GM23248 (cell line): ENCODE results near the gene GATD1. TPM values are rescaled to one million over a fixed set of nuclear protein-coding genes. Genes with fewer than 3 reads are reported as not detected.
A peak's percentile ranks its signal among the peaks of the same experiment; 100 is the strongest.

Source experiments
- DNase-seq: peaks from one replicate; pipeline ENCODE4 v3.0.0-alpha.2; 2015
- H2AFZ ChIP-seq: fragments of 200-600 bp; sonication (generic); 2 replicates; pipeline ENCODE4 v1.6.1; 2016; ENCODE audit warnings: antibody characterized with exemption
- H3F3A ChIP-seq: fragments of 200-600 bp; sonication (generic); 2 replicates; pipeline ENCODE4 v1.6.1; 2016; ENCODE audit warnings: mild to moderate bottlenecking, antibody characterized with exemption, mixed run types; ENCODE audit not compliant: insufficient read depth
- H3K27ac ChIP-seq: fragments of 200-600 bp; sonication (generic); 2 replicates; pipeline ENCODE4 v1.5.1; 2016; ENCODE audit warnings: mild to moderate bottlenecking
- H3K27me3 ChIP-seq: fragments of 200-600 bp; sonication (generic); replicated peaks from 2 replicates; pipeline ENCODE4 v1.6.1; 2016; ENCODE audit warnings: mild to moderate bottlenecking; ENCODE audit not compliant: insufficient read depth
- H3K36me3 ChIP-seq: fragments of 200-600 bp; sonication (generic); 2 replicates; pipeline ENCODE4 v1.6.1; 2016; ENCODE audit warnings: low read depth, mild to moderate bottlenecking
- H3K4me1 ChIP-seq: fragments of 200-600 bp; sonication (generic); 2 replicates; pipeline ENCODE4 v1.6.1; 2016; ENCODE audit warnings: mild to moderate bottlenecking; ENCODE audit not compliant: insufficient read depth
- H3K4me2 ChIP-seq: fragments of 200-600 bp; sonication (generic); one replicate; pipeline ENCODE4 v1.6.1; 2016; ENCODE audit warnings: mild to moderate bottlenecking; ENCODE audit not compliant: unreplicated experiment
- H3K4me3 ChIP-seq: fragments of 200-600 bp; sonication (generic); 2 replicates; pipeline ENCODE4 v1.5.1; 2016; ENCODE audit warnings: mild to moderate bottlenecking
- H3K79me2 ChIP-seq: fragments of 200-600 bp; sonication (generic); 2 replicates; pipeline ENCODE4 v1.6.1; 2016; ENCODE audit warnings: mild to moderate bottlenecking; ENCODE audit not compliant: insufficient read depth
- H3K9ac ChIP-seq: fragments of 200-600 bp; sonication (generic); 2 replicates; pipeline ENCODE4 v1.6.1; 2016; ENCODE audit warnings: mild to moderate bottlenecking
- H3K9me2 ChIP-seq: fragments of 200-600 bp; sonication (generic); 2 replicates; pipeline ENCODE4 v1.6.1; 2016; ENCODE audit warnings: mixed run types, mild to moderate bottlenecking, moderate library complexity; ENCODE audit not compliant: insufficient read depth
- H3K9me3 ChIP-seq: fragments of 200-600 bp; sonication (generic); one replicate; pipeline ENCODE4 v1.6.1; 2017; ENCODE audit warnings: low read depth
- H4K20me1 ChIP-seq: fragments of 200-600 bp; sonication (generic); 2 replicates; pipeline ENCODE4 v1.6.0; 2016; ENCODE audit not compliant: insufficient read depth
- EZH2 ChIP-seq: fragments of 200-600 bp; sonication (generic); IDR thresholded peaks from 2 replicates; pipeline ENCODE4 v1.6.1; 2018; ENCODE audit warnings: antibody characterized with exemption, mild to moderate bottlenecking; ENCODE audit not compliant: insufficient read depth, poor library complexity, severe bottlenecking
- EZH2phosphoT487 ChIP-seq: fragments of 200-600 bp; sonication (generic); IDR thresholded peaks from 2 replicates; pipeline ENCODE4 v1.6.1; 2018; ENCODE audit warnings: antibody characterized with exemption, moderate library complexity, mild to moderate bottlenecking, low read depth; ENCODE audit not compliant: insufficient read depth
- WGBS, 2 experiments: methylation state at CpG; one replicate each; pipeline ENCODE4 v1.1.6; 2015 to 2017; ENCODE audit warnings: low lambda C conversion rate in 2 of 2, low coverage in 1 of 2; ENCODE audit errors: missing lambda C conversion rate in 2 of 2; 5-methylcytosine and 5-hydroxymethylcytosine counted together
- in situ Hi-C: fragments of 300-500 bp; cut with MboI; formaldehyde crosslinking; loops from 2 replicates; pipeline ENCODE4 v1.15.0; 2020
- polyA plus RNA-seq: library from polyadenylated mRNA; unstranded; fragments of >200 nt; fragmentation: Nextera tagmentation; extraction: Ambion mirVana; gene quantifications from 2 replicates; pipeline ENCODE4 v1.2.1, GENCODE V29; 2016
- total RNA-seq: library from RNA; depleted of rRNA; stranded (reverse); fragments of >200 nt; shearing (Covaris generic); gene quantifications from 2 replicates; pipeline ENCODE4 v1.2.3, GENCODE V29; 2014

Gene GATD1
- total and polyA plus RNA-seq, 2 experiments from 2014 or later: 27.0 to 45.0 TPM

DNA sequence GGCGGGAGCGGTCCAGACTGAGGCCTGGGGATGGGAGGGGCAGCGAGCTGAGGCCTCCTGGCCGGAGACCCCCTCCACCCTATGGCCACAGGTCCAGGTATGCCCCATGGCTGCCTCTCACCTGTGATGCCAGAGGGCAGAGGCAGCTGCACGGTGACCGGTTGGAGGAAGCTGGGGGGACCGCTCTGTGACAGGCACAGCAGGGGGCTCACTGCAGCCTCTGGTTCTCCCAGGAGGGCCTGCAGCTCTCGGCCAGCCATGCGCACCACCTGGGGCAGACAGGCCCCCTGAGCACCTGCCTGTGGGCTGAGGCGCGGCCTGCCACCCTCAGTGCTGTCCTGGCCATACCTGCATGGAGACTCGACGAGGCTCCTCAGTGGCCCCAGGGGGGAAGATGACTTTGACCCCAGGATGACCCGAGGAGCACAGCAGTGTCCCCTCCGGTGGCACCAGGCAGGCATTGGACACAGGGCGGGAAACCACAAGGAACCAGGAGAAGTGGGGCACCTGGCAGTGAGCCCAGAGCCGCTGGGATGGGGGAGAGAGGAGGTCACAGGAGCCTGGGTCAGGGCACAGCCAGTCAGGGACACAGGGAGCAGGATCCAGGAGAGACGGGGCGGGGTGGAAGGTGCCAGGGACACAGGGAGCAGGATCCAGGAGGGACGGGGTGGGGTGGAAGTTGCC is 24.0 kb upstream of the GATD1 start:
- no peaks in the 10 kb centered on the region for H4K20me1 ChIP-seq
- no peaks in the 10 kb centered on the region; the same call in 1 of the 2 replicates for H3K36me3 ChIP-seq
- no peak overlapping the region for H3K9ac ChIP-seq
- DNase-seq: no peak
- TF ChIP-seq EZH2: no peak
- TF ChIP-seq EZH2phosphoT487: no peak
- H3K4me2 ChIP-seq: no peak overlapping the region
- H3K27me3 ChIP-seq: no peaks in the 10 kb centered on the region
- H3F3A ChIP-seq: peaks cover 4% of the 10 kb centered on the region; the same call in 1 of the 2 replicates
- H2AFZ ChIP-seq: no peak overlapping the region
- in situ Hi-C loops: no loop called here
- H3K4me3 ChIP-seq: no peak overlapping the region
- H3K79me2 ChIP-seq: no peaks in the 10 kb centered on the region
- H3K27ac ChIP-seq: no peak overlapping the region
- no peaks in the 10 kb centered on the region for H3K9me3 ChIP-seq
- H3K4me1 ChIP-seq: peaks cover 6% of the 10 kb centered on the region
- 92 to 93% methylated on average over 14 to 20 of the region's 20 CpGs for WGBS, 2 experiments
- H3K9me2 ChIP-seq: no peaks in the 10 kb centered on the region

DNA sequence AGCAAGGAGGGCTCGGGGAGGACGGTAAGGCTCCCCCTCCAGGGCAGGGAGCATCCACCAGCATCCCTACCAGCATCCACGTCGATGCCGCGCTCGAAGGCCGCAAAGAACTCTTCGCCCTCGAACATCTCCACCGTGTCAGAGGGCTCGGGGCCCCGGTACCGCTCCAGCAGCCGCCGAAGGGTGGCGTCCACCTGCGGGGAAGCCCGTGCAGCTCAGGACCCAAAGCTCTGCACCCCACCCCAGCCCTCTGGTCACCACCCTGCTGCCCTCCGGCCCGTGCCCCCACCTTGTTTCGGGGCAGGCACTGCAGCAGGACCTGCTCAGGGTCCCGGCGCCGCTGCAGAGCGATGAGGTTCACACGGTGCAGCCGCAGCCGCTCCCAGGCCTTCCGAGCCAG is 23.2 kb upstream of the GATD1 start:
- in situ Hi-C loops: no loop called here
- Histone ChIP-seq H3K9me3 (no peaks in the 10 kb centered on the region), H2AFZ (no peak overlapping the region), H3F3A (peaks cover 4% of the 10 kb centered on the region; the same call in 1 of the 2 replicates), H3K4me3 (no peak overlapping the region), H3K27me3 (no peaks in the 10 kb centered on the region), H4K20me1 (no peaks in the 10 kb centered on the region), H3K9me2 (no peaks in the 10 kb centered on the region), H3K9ac (no peak overlapping the region), H3K4me2 (no peak overlapping the region), H3K4me1 (peaks cover 6% of the 10 kb centered on the region), H3K36me3 (no peaks in the 10 kb centered on the region; the same call in 1 of the 2 replicates), H3K79me2 (0 out of 2 replicates have a peak, but pooled peaks cover under 1% of the 10 kb centered on the region), H3K27ac (no peak overlapping the region)
- 89 to 91% methylated on average over 22 to 30 of the region's 30 CpGs for WGBS, 2 experiments
- TF ChIP-seq EZH2phosphoT487: no peak
- no peak for TF ChIP-seq EZH2
- no peak for DNase-seq

DNA sequence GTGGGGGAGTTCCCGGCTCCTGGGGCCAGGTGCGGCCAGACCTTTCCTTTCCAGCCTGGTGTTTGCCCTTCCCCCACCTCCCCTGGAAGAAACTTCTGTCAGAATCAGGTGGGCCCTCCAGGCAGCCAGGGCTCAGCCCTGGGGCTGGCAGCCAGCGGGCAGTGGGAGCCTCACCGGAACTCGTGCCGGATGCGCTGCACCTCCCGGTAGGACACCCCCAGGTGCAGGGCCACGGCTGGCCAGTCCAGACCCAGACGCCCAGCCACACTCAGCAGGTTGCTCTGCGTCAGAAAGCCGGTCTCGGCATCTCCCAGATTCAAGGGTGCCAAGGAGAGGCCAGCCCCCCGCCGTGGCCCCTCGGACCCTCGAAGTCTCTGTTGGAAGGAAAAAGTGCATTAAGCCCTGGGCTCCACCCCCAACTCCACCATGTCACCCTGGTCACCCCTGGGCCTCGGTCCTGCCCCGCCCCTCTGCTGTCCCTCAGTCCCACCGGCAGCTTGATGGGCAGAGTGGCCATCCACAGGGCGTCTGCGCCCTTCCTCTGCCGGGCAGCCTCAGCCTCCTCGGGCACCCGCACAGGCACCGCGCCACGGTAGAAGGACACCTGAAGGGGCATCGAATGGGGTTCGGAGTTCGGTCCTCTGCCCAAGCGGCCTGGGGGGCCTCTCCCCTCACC is 22.5 kb upstream of the GATD1 start:
- Histone ChIP-seq H3K4me2 (no peak overlapping the region), H3K79me2 (peaks cover 7% of the 10 kb centered on the region), H3K4me1 (peaks cover 6% of the 10 kb centered on the region), H2AFZ (no peak overlapping the region), H3K27me3 (no peaks in the 10 kb centered on the region), H3K9ac (no peak overlapping the region), H3F3A (peaks cover 4% of the 10 kb centered on the region; the same call in 1 of the 2 replicates), H3K27ac (no peak overlapping the region), H3K9me2 (no peaks in the 10 kb centered on the region), H3K4me3 (no peak overlapping the region), H3K36me3 (no peaks in the 10 kb centered on the region; the same call in 1 of the 2 replicates), H4K20me1 (no peaks in the 10 kb centered on the region), H3K9me3 (no peaks in the 10 kb centered on the region)
- TF ChIP-seq EZH2phosphoT487 (no peak), EZH2 (no peak)
- DNase-seq: no peak
- WGBS, 2 experiments: 91 to 94% methylated on average over 28 to 31 of the region's 32 CpGs
- in situ Hi-C loops: no loop called here

DNA sequence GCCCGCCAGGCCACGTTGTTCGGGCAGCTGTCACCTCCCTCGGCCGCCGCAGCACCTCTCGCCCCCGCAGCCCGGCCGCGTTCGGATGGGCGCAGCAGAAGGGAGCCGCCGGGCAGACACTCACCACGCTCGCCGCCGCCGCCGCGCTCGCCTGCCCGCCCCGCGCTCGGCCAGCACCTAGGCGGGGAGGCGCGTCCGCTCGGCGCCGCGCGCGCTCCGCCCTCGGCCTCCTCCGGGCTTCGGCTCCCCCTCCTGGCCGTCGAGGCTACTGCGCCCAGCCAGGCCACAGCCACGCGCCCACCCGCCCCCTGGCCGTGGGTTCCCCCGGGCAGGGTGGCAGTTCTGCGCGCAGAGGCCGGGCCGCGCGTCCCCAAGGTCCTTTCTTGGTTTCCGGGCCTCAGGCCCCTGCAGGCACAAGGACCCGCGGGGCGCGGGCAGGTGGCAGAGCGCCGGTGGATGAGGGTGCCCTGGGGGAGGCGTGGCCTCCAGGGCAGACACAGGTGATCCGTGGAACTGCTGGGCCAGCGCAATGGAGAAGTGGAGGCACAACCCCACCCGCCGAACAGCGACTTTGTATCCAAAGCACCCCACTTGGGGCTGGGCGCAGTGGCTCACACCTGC is 20.9 kb upstream of the GATD1 start, which contains the start of gene SLC25A22:
TSS of gene SLC25A22 (minus strand) at position 189 of the 621 bp plus-strand sequence. CDS start 3,275 bp downstream, outside the sequence.
- peak within 1 kb of the TSS; percentile 75 for H2AFZ ChIP-seq
- H3F3A ChIP-seq: peaks cover 4% of the 10 kb centered on the region; the same call in 1 of the 2 replicates

More for the DNA sequence above, 20.9 kb upstream of the GATD1 start, which contains the start of gene SLC25A22:
- Histone ChIP-seq H3K4me2 (peak within 1 kb of the TSS; percentile 84), H3K27ac (peak within 1 kb of the TSS; percentile 86), H3K4me1 (peaks cover 6% of the 10 kb centered on the region), H3K27me3 (no peaks in the 10 kb centered on the region), H4K20me1 (no peaks in the 10 kb centered on the region), H3K9me2 (no peaks in the 10 kb centered on the region), H3K36me3 (no peaks in the 10 kb centered on the region; the same call in 1 of the 2 replicates), H3K79me2 (peaks cover 12% of the 10 kb centered on the region), H3K9ac (peak within 1 kb of the TSS; percentile 85), H3K4me3 (peak within 1 kb of the TSS; percentile 82), H3K9me3 (no peaks in the 10 kb centered on the region)
- DNase-seq: peak; percentile 94
- 5 to 11% methylated on average over 27 to 56 of the region's 69 CpGs for WGBS, 2 experiments
- in situ Hi-C loops: no loop called here
- TF ChIP-seq EZH2phosphoT487 (no peak), EZH2 (no peak)
